ENCODE results near the gene NRIP3.
A peak's percentile ranks its signal among the peaks of the same experiment; 100 is the strongest.
"Not testable (repeated sequence)": the region's sequence is repeated elsewhere in the genome, so short reads cannot be mapped to it uniquely, and the experiment has no call there.

Gene NRIP3

DNA sequence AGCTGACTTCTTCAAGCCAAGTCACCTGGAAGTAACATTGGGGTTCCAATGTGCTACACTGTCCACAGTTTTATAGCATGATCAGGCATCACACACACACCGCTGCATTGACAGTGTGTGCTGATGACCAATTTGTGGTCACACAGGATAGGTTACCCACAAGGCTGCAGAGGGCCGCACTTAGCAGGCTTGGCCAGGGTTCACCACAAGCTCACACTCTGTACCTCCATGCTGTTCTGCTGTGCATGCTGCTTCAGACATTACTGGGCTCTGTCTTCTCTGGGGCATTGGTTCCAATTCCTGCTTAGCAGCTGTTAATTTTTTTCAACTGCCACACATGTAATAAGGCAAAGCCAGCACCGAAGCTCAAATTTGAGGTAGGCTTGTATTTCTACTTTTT, 11.0 kb upstream of the NRIP3 start:
- H3K9me3 ChIP-seq (ENCODE audit: insufficient read depth, low read depth, low read length), result no peaks in the 10 kb centered on the region
- H3K27me3 ChIP-seq (ENCODE audit: insufficient read depth, low read length), result no peaks in the 10 kb centered on the region
- no peak overlapping the region for H3K4me3 ChIP-seq (ENCODE audit: low read length)
- no peaks in the 10 kb centered on the region for H3K4me1 ChIP-seq (ENCODE audit: insufficient read depth, low read length)
- H3K36me3 ChIP-seq (ENCODE audit: insufficient read depth, low read depth, low read length), result no peaks in the 10 kb centered on the region
- H3K27ac ChIP-seq (ENCODE audit: low read length), result no peak overlapping the region
- no peak overlapping the region for H3K9ac ChIP-seq (ENCODE audit: low read depth, low read length)

DNA sequence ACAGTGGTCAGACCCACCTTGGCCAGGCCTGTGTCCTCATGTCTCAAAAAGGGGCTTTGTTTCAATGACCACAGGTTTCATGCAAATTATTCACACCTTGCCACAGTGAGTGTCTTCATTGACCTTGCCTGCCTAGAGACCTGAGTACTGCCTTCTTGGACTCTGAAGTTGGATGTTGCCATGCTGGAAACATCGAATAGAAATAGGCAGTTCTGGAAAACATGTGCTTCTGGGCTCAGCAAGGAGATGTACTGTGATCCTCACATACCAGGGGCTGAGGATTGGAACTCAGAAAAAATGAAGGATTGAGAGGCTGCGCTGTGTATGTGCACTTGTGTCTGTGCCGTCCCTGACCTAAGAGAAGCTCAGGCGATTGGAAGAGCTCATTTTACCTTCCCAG, 9.6 kb upstream of the NRIP3 start:
- Histone ChIP-seq H3K9me3 (ENCODE audit: insufficient read depth, low read depth, low read length) (no peaks in the 10 kb centered on the region), H3K4me3 (ENCODE audit: low read length) (no peak overlapping the region)

DNA sequence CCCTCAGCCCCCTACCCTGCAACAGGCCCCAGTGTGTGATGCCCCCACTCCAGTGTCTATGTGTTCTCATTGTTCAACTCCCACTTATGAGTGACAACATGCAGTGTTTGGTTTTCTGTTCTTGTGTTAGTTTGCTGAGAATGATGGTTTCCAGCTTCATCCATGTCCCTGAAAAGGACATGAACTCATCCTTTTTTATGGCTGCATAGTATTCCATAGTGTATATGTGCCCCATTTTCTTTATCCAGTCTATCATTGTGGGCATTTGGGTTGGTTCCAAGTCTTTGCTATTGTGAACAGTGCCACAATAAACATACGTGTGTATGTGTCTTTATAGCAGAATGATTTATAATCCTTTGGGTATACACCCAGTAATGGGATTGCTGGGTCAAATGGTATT, 5.7 kb upstream of the NRIP3 start:
- H3K4me3 ChIP-seq (ENCODE audit: low read length); H3K4me1 ChIP-seq (ENCODE audit: insufficient read depth, low read length); H3K27ac ChIP-seq (ENCODE audit: low read length); H3K9me3 ChIP-seq (ENCODE audit: insufficient read depth, low read depth, low read length); H3K36me3 ChIP-seq (ENCODE audit: insufficient read depth, low read depth, low read length); H3K9ac ChIP-seq (ENCODE audit: low read depth, low read length): not testable (repeated sequence)
- H3K27me3 ChIP-seq (ENCODE audit: insufficient read depth, low read length), result peaks cover 43% of the 10 kb centered on the region

More for the DNA sequence above, 9.6 kb upstream of the NRIP3 start:
- Histone ChIP-seq H3K36me3 (ENCODE audit: insufficient read depth, low read depth, low read length) (no peaks in the 10 kb centered on the region), H3K9ac (ENCODE audit: low read depth, low read length) (no peak overlapping the region), H3K4me1 (ENCODE audit: insufficient read depth, low read length) (no peaks in the 10 kb centered on the region), H3K27ac (ENCODE audit: low read length) (no peak overlapping the region), H3K27me3 (ENCODE audit: insufficient read depth, low read length) (peaks cover 5% of the 10 kb centered on the region; the same call in 1 of the 2 replicates)

DNA sequence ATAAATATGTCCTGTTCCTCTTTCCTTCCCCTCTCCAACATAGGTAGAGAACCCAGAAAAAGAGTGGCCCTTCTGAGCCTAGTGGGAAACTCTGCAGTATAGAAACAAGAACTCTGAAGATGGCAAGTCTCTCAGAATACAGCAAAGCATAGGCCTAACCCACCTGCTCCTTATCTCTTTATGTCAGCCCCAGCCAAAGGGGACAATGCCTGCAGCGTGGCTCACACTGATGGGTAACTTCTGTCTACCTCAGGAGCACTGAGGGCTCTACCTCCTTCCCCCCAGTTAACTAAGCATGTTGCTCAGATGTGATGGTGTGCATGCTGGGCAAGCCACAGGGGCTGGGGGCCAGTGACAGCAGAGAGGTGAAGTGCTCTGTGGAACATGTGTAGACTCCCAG, 4.9 kb upstream of the NRIP3 start:
- Histone ChIP-seq H3K4me3 (ENCODE audit: low read length) (no peak overlapping the region), H3K9me3 (ENCODE audit: insufficient read depth, low read depth, low read length) (no peaks in the 10 kb centered on the region), H3K4me1 (ENCODE audit: insufficient read depth, low read length) (no peaks in the 10 kb centered on the region; the same call in 1 of the 2 replicates), H3K36me3 (ENCODE audit: insufficient read depth, low read depth, low read length) (no peaks in the 10 kb centered on the region), H3K9ac (ENCODE audit: low read depth, low read length) (no peak overlapping the region), H3K27ac (ENCODE audit: low read length) (no peak overlapping the region), H3K27me3 (ENCODE audit: insufficient read depth, low read length) (peaks cover 52% of the 10 kb centered on the region)

DNA sequence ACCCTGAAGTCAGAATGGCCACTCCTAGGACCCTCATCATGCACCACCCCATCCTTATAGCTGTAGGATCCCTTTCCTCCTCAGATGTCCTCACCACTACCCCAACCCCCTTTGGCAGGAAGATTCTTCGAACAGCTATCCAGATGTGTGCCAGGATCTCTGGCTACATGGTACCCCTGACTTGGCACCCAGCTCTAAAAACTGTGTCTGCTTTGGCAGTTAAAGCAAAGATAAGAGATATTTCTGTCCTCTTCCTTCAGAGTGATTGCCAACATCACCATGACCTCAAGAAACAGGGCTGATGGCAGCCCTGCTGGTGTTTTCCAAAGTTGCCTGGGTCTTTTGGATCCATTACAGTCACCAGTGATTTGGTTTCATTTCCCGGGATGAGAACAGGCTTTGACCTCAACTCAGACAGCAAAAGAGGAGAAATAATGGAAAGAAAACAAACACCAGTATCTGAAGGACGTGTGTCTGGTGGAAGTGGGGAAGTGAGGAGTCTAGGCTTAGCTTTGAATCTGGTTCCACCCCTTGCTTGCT, 4.3 kb upstream of the NRIP3 start:
- Histone ChIP-seq H3K4me1 (ENCODE audit: insufficient read depth, low read length) (peaks cover 1% of the 10 kb centered on the region), H3K27me3 (ENCODE audit: insufficient read depth, low read length) (peaks cover 58% of the 10 kb centered on the region), H3K9me3 (ENCODE audit: insufficient read depth, low read depth, low read length) (no peaks in the 10 kb centered on the region), H3K4me3 (ENCODE audit: low read length) (no peak overlapping the region), H3K27ac (ENCODE audit: low read length) (no peak overlapping the region), H3K36me3 (ENCODE audit: insufficient read depth, low read depth, low read length) (no peaks in the 10 kb centered on the region), H3K9ac (ENCODE audit: low read depth, low read length) (no peak overlapping the region)

DNA sequence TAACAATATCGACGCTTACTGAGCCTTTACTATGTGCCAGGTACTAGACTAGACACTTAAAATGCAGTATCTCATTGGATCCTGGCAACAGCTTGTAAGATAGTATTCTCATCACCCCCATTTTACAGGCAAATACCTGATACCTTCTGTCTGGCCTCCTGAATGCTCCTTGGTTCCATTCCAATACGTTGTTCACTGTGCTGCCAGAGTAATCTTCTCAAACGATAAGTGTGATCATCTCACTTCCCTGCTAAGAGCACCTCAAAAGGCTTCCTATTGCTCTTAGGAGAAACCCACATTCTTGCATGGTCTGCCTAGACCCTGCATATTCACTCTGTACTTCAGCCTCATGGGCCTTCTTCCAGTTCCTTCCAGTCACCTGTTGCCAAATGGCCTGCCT, 1.3 kb upstream of the NRIP3 start:
- Histone ChIP-seq H3K27me3 (ENCODE audit: insufficient read depth, low read length) (peaks cover 87% of the 10 kb centered on the region), H3K4me3 (ENCODE audit: low read length) (0 out of 2 replicates have a peak overlapping the region, but pooled peaks have one; percentile 66), H3K9me3 (ENCODE audit: insufficient read depth, low read depth, low read length) (no peaks in the 10 kb centered on the region), H3K36me3 (ENCODE audit: insufficient read depth, low read depth, low read length) (no peaks in the 10 kb centered on the region), H3K9ac (ENCODE audit: low read depth, low read length) (no peak overlapping the region), H3K4me1 (ENCODE audit: insufficient read depth, low read length) (peaks cover 6% of the 10 kb centered on the region), H3K27ac (ENCODE audit: low read length) (no peak overlapping the region)

DNA sequence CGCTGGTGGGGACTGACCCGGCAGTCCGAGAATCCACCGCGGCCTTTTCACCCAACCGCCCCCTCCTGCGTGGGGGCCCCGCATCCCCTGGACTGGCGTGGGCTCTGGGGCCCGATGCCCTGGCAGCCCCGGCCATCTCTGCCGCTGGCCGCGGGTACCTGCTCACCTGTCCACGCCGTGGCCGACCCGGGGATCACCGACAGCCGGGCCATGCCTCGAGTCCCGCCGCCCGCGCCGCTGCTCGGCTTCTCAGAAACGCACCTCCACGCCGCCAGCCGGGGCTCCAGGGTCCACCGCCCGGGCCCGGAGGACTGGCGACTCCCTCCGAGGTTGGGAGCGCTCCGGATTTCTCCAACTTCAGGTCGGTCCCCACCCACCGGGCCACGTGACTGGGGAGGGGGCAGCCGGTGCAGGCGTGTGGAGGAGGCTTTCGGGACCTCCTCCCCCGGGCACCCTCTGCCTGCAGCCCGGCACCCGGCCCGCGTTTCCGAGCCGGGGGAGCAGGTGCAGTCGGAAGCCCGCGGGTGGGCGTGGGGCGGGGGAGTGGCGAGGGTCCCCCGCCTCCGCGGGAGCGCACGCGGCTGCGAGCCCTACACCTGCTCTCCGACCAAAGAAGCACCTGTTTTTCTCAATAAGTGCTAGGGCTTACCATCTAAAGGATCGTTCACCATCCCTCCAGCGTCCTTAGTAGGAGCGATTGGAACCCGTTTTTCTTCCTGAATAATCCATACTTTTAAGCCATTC, 554 bp upstream of the NRIP3 start:
- no peaks in the 10 kb centered on the region for H3K9me3 ChIP-seq (ENCODE audit: insufficient read depth, low read depth, low read length)
- peak overlapping the region; percentile 66; the same call in 1 of the 2 replicates for H3K4me3 ChIP-seq (ENCODE audit: low read length)
- peaks cover 89% of the 10 kb centered on the region for H3K27me3 ChIP-seq (ENCODE audit: insufficient read depth, low read length)
- H3K27ac ChIP-seq (ENCODE audit: low read length), result no peak overlapping the region
- peaks cover 6% of the 10 kb centered on the region for H3K4me1 ChIP-seq (ENCODE audit: insufficient read depth, low read length)
- H3K9ac ChIP-seq (ENCODE audit: low read depth, low read length), result no peak overlapping the region
- H3K36me3 ChIP-seq (ENCODE audit: insufficient read depth, low read depth, low read length), result no peaks in the 10 kb centered on the region

DNA sequence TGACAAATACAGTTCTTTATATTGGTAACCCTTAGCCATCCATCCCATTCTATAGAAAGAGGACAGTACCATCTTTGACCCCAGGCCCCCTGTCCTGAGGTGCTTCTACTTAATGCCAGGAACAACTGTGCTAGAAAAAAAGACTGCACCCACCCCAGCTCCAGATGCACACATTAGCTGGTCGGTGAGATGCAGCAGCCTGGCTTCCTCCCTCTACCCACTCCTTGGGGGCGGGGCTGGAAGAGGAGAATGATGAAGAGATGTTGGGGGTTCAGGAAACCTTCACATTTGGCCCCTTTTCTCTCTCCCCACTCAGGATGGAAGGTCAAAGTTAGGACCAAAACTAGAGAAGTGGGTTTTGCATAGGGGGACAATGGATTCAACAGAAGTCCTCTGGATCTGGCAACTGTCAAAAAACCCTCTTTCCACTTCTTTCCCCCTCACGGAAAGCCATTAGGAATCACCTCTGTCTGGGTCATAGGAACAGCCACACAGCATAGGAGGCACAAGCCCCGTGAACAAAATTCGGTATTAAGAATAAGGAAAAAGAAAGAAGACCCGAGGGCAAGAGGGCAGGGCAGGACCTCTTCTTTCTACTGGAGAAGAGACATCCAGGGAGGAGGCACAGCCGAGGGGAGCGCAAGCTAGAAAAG, 755 bp downstream of the NRIP3 start:
- Histone ChIP-seq H3K4me3 (ENCODE audit: low read length) (peak overlapping the region; percentile 66), H3K4me1 (ENCODE audit: insufficient read depth, low read length) (peaks cover 6% of the 10 kb centered on the region), H3K9ac (ENCODE audit: low read depth, low read length) (peak overlapping the region; percentile 13; the same call in 1 of the 2 replicates), H3K9me3 (ENCODE audit: insufficient read depth, low read depth, low read length) (no peaks in the 10 kb centered on the region), H3K27ac (ENCODE audit: low read length) (no peak overlapping the region), H3K27me3 (ENCODE audit: insufficient read depth, low read length) (peaks cover 80% of the 10 kb centered on the region), H3K36me3 (ENCODE audit: insufficient read depth, low read depth, low read length) (no peaks in the 10 kb centered on the region)

DNA sequence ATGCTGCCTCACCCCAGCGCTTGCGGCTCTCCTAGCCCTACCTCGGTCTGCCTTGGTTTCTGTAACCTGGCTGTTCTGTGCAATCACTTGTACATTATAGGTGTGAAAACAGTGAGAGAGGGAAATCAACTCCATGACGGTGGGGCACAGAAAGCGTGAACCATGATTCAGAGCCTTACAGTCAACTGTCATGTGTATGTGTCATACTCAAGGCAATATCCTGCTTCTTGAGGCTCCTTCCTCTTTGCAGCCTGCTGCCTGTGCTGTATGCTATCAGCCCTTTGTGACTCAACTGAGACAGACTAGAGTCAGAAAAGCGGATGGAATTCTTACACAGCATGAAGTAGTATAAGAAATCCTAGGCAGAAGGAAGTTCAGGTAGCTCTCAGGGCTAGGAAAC, 2.1 kb downstream of the NRIP3 start:
- H3K4me3 ChIP-seq (ENCODE audit: low read length), result no peak overlapping the region
- no peak overlapping the region for H3K27ac ChIP-seq (ENCODE audit: low read length)
- peaks cover 6% of the 10 kb centered on the region for H3K4me1 ChIP-seq (ENCODE audit: insufficient read depth, low read length)
- H3K9ac ChIP-seq (ENCODE audit: low read depth, low read length), result no peak overlapping the region
- no peaks in the 10 kb centered on the region for H3K36me3 ChIP-seq (ENCODE audit: insufficient read depth, low read depth, low read length)
- no peaks in the 10 kb centered on the region for H3K9me3 ChIP-seq (ENCODE audit: insufficient read depth, low read depth, low read length)
- H3K27me3 ChIP-seq (ENCODE audit: insufficient read depth, low read length), result peaks cover 67% of the 10 kb centered on the region

DNA sequence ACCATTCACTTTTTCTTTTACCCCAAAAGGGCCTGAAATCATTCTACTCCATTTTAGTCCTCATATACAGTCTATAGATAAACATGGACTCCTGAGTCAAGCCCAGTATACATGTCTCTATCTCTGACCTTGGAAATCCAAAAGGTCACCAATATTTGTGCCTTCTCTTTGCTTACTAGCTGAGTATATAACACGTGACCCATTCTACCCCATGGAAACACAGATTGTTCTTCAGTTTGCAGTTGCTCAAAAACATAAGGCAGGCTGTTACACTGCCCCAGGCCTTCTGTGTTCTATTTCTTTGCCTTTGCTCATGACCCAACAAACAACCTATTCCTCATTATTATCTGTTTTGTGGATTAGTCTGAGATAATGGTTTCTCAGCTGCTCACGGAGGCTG, 5.8 kb downstream of the NRIP3 start:
- Histone ChIP-seq H3K36me3 (ENCODE audit: insufficient read depth, low read depth, low read length) (no peaks in the 10 kb centered on the region), H3K4me3 (ENCODE audit: low read length) (no peak overlapping the region), H3K27ac (ENCODE audit: low read length) (no peak overlapping the region), H3K9me3 (ENCODE audit: insufficient read depth, low read depth, low read length) (no peaks in the 10 kb centered on the region), H3K9ac (ENCODE audit: low read depth, low read length) (no peak overlapping the region), H3K4me1 (ENCODE audit: insufficient read depth, low read length) (peaks cover 4% of the 10 kb centered on the region), H3K27me3 (ENCODE audit: insufficient read depth, low read length) (peaks cover 30% of the 10 kb centered on the region)

DNA sequence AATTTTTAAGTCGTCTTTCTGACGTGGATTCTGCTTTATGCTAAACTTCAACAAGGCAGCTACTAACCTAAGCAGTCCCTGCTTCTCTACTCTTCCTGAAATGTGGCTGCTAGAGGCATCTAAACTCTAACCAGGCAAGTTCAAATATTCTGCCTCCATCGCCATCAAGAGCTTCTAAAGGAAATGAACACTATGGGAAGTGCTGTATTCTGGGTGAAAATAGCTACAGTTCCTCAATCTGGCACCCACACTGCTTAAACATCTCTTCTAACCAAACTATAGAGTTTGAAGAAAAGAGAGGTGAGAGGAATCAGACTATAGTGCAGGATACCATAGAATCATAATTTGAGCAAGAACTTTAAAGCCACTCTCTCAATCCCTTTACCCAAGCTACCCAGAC, 6.3 kb downstream of the NRIP3 start:
- Histone ChIP-seq H3K9ac (ENCODE audit: low read depth, low read length) (no peak overlapping the region), H3K27me3 (ENCODE audit: insufficient read depth, low read length) (peaks cover 25% of the 10 kb centered on the region), H3K4me1 (ENCODE audit: insufficient read depth, low read length) (no peaks in the 10 kb centered on the region), H3K36me3 (ENCODE audit: insufficient read depth, low read depth, low read length) (no peaks in the 10 kb centered on the region), H3K9me3 (ENCODE audit: insufficient read depth, low read depth, low read length) (no peaks in the 10 kb centered on the region), H3K27ac (ENCODE audit: low read length) (no peak overlapping the region), H3K4me3 (ENCODE audit: low read length) (no peak overlapping the region)

DNA sequence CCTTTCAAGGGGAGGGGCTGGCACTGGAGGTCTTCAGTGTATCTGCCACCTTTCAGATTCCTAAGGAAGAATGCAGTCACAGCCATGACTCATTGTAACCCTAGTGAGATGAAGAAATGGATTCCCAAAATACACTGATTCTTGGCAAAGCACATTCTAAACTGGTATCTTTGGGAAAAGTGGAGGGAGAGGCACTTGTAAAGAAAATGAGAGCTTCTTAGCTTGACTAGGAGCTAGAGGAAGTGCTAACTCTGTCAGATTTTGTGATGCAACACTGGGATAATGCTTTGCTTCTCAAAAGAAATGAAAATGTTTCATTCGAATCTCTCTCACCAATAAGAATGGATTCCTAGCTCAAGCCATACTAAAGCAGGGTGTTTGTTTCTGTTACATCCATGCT, 14.3 kb downstream of the NRIP3 start:
- Histone ChIP-seq H3K4me3 (ENCODE audit: low read length) (no peak overlapping the region), H3K27ac (ENCODE audit: low read length) (no peak overlapping the region), H3K27me3 (ENCODE audit: insufficient read depth, low read length) (no peaks in the 10 kb centered on the region), H3K9ac (ENCODE audit: low read depth, low read length) (no peak overlapping the region), H3K9me3 (ENCODE audit: insufficient read depth, low read depth, low read length) (no peaks in the 10 kb centered on the region), H3K4me1 (ENCODE audit: insufficient read depth, low read length) (peaks cover 5% of the 10 kb centered on the region; the same call in 1 of the 2 replicates), H3K36me3 (ENCODE audit: insufficient read depth, low read depth, low read length) (no peaks in the 10 kb centered on the region)
